HG02678 (cell line): ENCODE data around the gene TMPRSS7.
A peak's percentile ranks its signal among the peaks of the same experiment; 100 is the strongest.

Experiments used
- ATAC-seq: cut with Tn5 transposase; IDR thresholded peaks from one replicate; pipeline ENCODE4 v1.9.1; 2021; ENCODE audit warnings: mild to moderate bottlenecking, moderate library complexity; ENCODE audit not compliant: unreplicated experiment

Gene TMPRSS7

GRCh38 chr3:112126511-112126911 lies 92.0 kb downstream of the TMPRSS7 start:
- ATAC-seq = no peak

DNA sequence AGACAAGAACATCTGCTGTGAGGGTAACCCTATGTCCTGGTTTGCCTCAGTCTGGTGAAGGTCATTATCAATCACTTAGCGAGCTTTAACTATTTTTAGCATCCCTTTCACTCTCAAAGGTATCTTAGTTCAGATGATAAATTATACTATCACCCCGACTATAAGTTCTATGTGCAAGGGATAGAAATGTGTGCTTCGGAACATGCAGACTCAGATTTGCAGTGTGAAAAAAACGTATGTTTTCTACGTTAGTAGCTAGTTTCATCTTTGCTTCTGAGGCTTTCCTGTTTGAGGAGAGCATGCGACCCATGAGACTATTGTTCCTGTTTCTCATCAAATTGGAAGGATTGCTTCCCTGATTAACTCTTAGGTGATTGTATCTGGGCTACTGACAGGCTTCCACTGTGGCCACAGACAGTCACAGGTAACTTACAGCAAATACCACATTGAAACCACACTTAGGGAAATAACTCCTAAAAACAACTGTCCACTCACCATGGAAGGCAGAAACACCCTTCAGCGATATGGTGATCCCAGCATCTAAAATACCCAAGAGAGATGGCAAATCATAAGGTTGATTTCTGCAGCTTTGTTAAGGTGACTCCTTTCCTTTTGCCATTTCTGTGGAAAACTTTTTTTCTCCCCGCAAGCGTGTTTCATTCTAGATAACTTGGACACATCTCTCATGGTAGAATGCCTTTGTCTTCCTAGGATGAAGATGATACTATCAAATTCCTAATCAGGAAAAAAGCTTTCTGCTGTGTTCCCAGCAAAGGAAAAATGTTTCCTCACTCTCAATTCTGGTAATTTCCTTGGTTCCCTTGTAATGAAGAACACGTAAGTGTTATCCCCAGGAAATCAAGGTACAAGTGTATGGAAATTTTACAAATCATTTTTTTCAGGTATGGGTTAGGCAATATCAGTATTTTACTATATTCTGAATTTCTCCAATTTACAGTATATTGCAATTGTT lies 93.3 kb downstream of the TMPRSS7 start:
- no peak for ATAC-seq

- peak; percentile 60 for ATAC-seq
Measured at GRCh38 chr3:112128843-112129727, 94.5 kb downstream of the TMPRSS7 start.

- no peak for ATAC-seq
Measured at GRCh38 chr3:112129925-112130637, 95.5 kb downstream of the TMPRSS7 start.

DNA sequence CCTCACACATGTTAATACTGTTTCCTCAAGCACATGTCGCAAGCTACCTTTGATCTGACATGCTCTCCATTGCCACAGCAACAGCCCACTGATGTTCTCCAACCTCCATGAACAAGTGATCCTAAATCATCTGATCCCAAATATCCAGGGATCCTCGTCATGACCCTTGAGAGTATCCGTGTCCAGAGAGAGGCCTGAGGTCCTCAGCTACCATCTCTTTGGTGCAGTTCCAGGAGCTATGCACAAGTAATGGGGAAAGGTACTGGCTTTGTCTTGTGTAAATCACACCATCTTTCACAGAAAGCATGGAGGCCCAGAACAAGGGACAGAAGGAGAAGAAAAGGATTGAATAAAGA lies 96.1 kb downstream of the TMPRSS7 start:
- no peak for ATAC-seq
